ENCODE results near the gene TACC2. TPM values are rescaled to one million over a fixed set of nuclear protein-coding genes. Genes with fewer than 3 reads are reported as not detected.

Gene TACC2
- total RNA-seq, 2 experiments from 2014 or later, result not detected

- H3K9me3 ChIP-seq (ENCODE audit: control insufficient read depth in 1 of 2, insufficient read depth in 1 of 2, low read length in 2 of 2), result no peaks in the 10 kb centered on the region
- ATAC-seq (ENCODE audit: poor library complexity) (no peak), DNase-seq (no peak)
- no peaks in the 10 kb centered on the region for H3K27me3 ChIP-seq (ENCODE audit: control insufficient read depth in 1 of 2, insufficient read depth in 2 of 2, low read length in 2 of 2)
- CTCF ChIA-PET, result no interaction called here
- H3K36me3 ChIP-seq (ENCODE audit: insufficient read depth, low read length), result no peaks in the 10 kb centered on the region
- H3K27ac Mint-ChIP-seq, result no peak overlapping the region
- H3K9me3 Mint-ChIP-seq, result no peaks in the 10 kb centered on the region
- intact Hi-C loops (cut with DNase I, micrococcal nuclease), result no loop called here
- H3K27ac ChIP-seq (ENCODE audit: low read depth in 1 of 2, low read length in 2 of 2), result no peak overlapping the region
- H3K4me1 ChIP-seq (ENCODE audit: insufficient read depth, low read length), result no peaks in the 10 kb centered on the region
- POLR2A ChIA-PET, result no interaction called here
- peaks cover 9% of the 10 kb centered on the region for H3K27me3 Mint-ChIP-seq
- no peak overlapping the region for H3K4me3 ChIP-seq (ENCODE audit: low read length)
- no peaks in the 10 kb centered on the region for H3K36me3 Mint-ChIP-seq (ENCODE audit: low read depth)
- no peak overlapping the region for H3K4me3 Mint-ChIP-seq
- TF ChIP-seq CTCF (IDR thresholded peaks at IDR 0.05), result no peak
- no peaks in the 10 kb centered on the region for H3K4me1 Mint-ChIP-seq (ENCODE audit: low read depth)
Observed at GRCh38 chr10:122051609-122052385, 62.8 kb downstream of the TACC2 start.

GRCh38 chr10:122052701-122053100, 63.7 kb downstream of the TACC2 start:
- H3K9me3 ChIP-seq (ENCODE audit: control insufficient read depth in 1 of 2, insufficient read depth in 1 of 2, low read length in 2 of 2), result no peaks in the 10 kb centered on the region
- no peaks in the 10 kb centered on the region for H3K4me1 ChIP-seq (ENCODE audit: insufficient read depth, low read length)
- CTCF ChIA-PET, result no interaction called here
- no peak overlapping the region for H3K4me3 ChIP-seq (ENCODE audit: low read length)
- DNase-seq (no peak), ATAC-seq (ENCODE audit: poor library complexity) (no peak)
- Mint-ChIP-seq H3K27ac (no peak overlapping the region), H3K4me1 (ENCODE audit: low read depth) (no peaks in the 10 kb centered on the region), H3K27me3 (peaks cover 6% of the 10 kb centered on the region), H3K9me3 (no peaks in the 10 kb centered on the region), H3K36me3 (ENCODE audit: low read depth) (no peaks in the 10 kb centered on the region), H3K4me3 (no peak overlapping the region)
- H3K27ac ChIP-seq (ENCODE audit: low read depth in 1 of 2, low read length in 2 of 2), result no peak overlapping the region
- no peaks in the 10 kb centered on the region for H3K36me3 ChIP-seq (ENCODE audit: insufficient read depth, low read length)
- H3K27me3 ChIP-seq (ENCODE audit: control insufficient read depth in 1 of 2, insufficient read depth in 2 of 2, low read length in 2 of 2), result no peaks in the 10 kb centered on the region
- POLR2A ChIA-PET, result interaction anchor here (0.6 kb wide), 1 partner anchor 1389 kb away, joined by 3 read pairs; no protein-coding TSS in a partner anchor
- TF ChIP-seq CTCF (IDR thresholded peaks at IDR 0.05), result no peak
- intact Hi-C loops (cut with DNase I, micrococcal nuclease), result no loop called here

- ChIA-PET CTCF (no interaction called here), POLR2A (no interaction called here)
- Histone ChIP-seq H3K4me3 (ENCODE audit: low read length) (no peak overlapping the region), H3K9me3 (ENCODE audit: control insufficient read depth in 1 of 2, insufficient read depth in 1 of 2, low read length in 2 of 2) (no peaks in the 10 kb centered on the region), H3K36me3 (ENCODE audit: insufficient read depth, low read length) (no peaks in the 10 kb centered on the region), H3K27me3 (ENCODE audit: control insufficient read depth in 1 of 2, insufficient read depth in 2 of 2, low read length in 2 of 2) (no peaks in the 10 kb centered on the region), H3K27ac (ENCODE audit: low read depth in 1 of 2, low read length in 2 of 2) (no peak overlapping the region), H3K4me1 (ENCODE audit: insufficient read depth, low read length) (no peaks in the 10 kb centered on the region)
- Mint-ChIP-seq H3K36me3 (ENCODE audit: low read depth) (no peaks in the 10 kb centered on the region), H3K27me3 (peaks cover 7% of the 10 kb centered on the region), H3K9me3 (no peaks in the 10 kb centered on the region), H3K4me3 (no peak overlapping the region), H3K27ac (no peak overlapping the region), H3K4me1 (ENCODE audit: low read depth) (no peaks in the 10 kb centered on the region)
- TF ChIP-seq CTCF (IDR thresholded peaks at IDR 0.05), result no peak
- no peak for DNase-seq
- no peak for ATAC-seq (ENCODE audit: poor library complexity)
- intact Hi-C loops (cut with DNase I, micrococcal nuclease), result no loop called here
Observed at GRCh38 chr10:122053314-122053713, 64.4 kb downstream of the TACC2 start.
